SKM-1 treated with dmso at 0.1 percent for 144 hours (cell line): ENCODE results near the gene EYS.
"Not testable (repeated sequence)": the region's sequence is repeated elsewhere in the genome, so short reads cannot be mapped to it uniquely, and the experiment has no call there.

Source experiments
- DNase-seq: peaks from one replicate; lab custom pipeline; 2025; ENCODE audit not compliant: unreplicated experiment; lab: John Stamatoyannopoulos, UW

Gene EYS

GRCh38 chr6:64259372-64259771, 1447.7 kb downstream of the EYS start:
- DNase-seq, result no peak

GRCh38 chr6:64258752-64259151, 1448.3 kb downstream of the EYS start:
- no peak for DNase-seq

GRCh38 chr6:64258302-64258701, 1448.7 kb downstream of the EYS start:
- no peak for DNase-seq

- no peak for DNase-seq
These were observed 1449.4 kb downstream of the EYS start for GRCh38 chr6:64257586-64257985.

- DNase-seq, result no peak
These were observed 1450.5 kb downstream of the EYS start for GRCh38 chr6:64256483-64256882.

GRCh38 chr6:64255000-64255399, 1452.0 kb downstream of the EYS start:
- DNase-seq, result no peak

- DNase-seq, result no peak
These were observed 1452.5 kb downstream of the EYS start for GRCh38 chr6:64254558-64254957.

- no peak for DNase-seq
These were observed 1454.8 kb downstream of the EYS start for GRCh38 chr6:64252256-64252655.

- DNase-seq, result no peak
These were observed 1456.9 kb downstream of the EYS start for GRCh38 chr6:64250126-64250525.

GRCh38 chr6:64249115-64249514, 1457.9 kb downstream of the EYS start:
- no peak for DNase-seq

- DNase-seq, result no peak
These were observed 1463.4 kb downstream of the EYS start for GRCh38 chr6:64243618-64244017.

GRCh38 chr6:64238908-64239307, 1468.1 kb downstream of the EYS start:
- DNase-seq, result not testable (repeated sequence)

- no peak for DNase-seq
These were observed 1469.0 kb downstream of the EYS start for GRCh38 chr6:64238071-64238470.

GRCh38 chr6:64233746-64234145, 1473.3 kb downstream of the EYS start:
- no peak for DNase-seq

- DNase-seq, result no peak
These were observed 1475.1 kb downstream of the EYS start for GRCh38 chr6:64231928-64232327.

GRCh38 chr6:64230530-64230929, 1476.5 kb downstream of the EYS start:
- no peak for DNase-seq

GRCh38 chr6:64227863-64228262, 1479.2 kb downstream of the EYS start:
- no peak for DNase-seq

- no peak for DNase-seq
These were observed 1481.5 kb downstream of the EYS start for GRCh38 chr6:64225503-64225902.

GRCh38 chr6:64224819-64225218, 1482.2 kb downstream of the EYS start:
- DNase-seq, result no peak

GRCh38 chr6:64221776-64222175, 1485.2 kb downstream of the EYS start:
- no peak for DNase-seq

GRCh38 chr6:64220801-64221200, 1486.2 kb downstream of the EYS start:
- DNase-seq, result no peak

- no peak for DNase-seq
These were observed 1489.1 kb downstream of the EYS start for GRCh38 chr6:64217721-64218620.

- no peak for DNase-seq
These were observed 1492.7 kb downstream of the EYS start for GRCh38 chr6:64214373-64214772.
